Pons (tissue), 1 donor: Measurements from ENCODE around the gene ISM1.

Source experiments
- DNase-seq: peaks from one replicate; pipeline ENCODE4 v3.0.0-alpha.2; 2016; ENCODE audit warnings: low spot score

The ISM1 gene

GRCh38 chr20:13283869-13284829 is 63.1 kb downstream of the ISM1 start:
- no peak for DNase-seq

GRCh38 chr20:13284830-13285229 is 63.8 kb downstream of the ISM1 start:
- DNase-seq = no peak

GRCh38 chr20:13285408-13285807 is 64.3 kb downstream of the ISM1 start:
- no peak for DNase-seq

- DNase-seq = no peak
These were observed 65.0 kb downstream of the ISM1 start for GRCh38 chr20:13286052-13286451.

GRCh38 chr20:13286607-13287006 is 65.5 kb downstream of the ISM1 start:
- no peak for DNase-seq

- DNase-seq = no peak
These were observed 67.3 kb downstream of the ISM1 start for GRCh38 chr20:13288357-13288756.

GRCh38 chr20:13289031-13289430 is 68.0 kb downstream of the ISM1 start:
- DNase-seq = no peak

GRCh38 chr20:13290724-13291123 is 69.7 kb downstream of the ISM1 start:
- DNase-seq = no peak

GRCh38 chr20:13291157-13291556 is 70.1 kb downstream of the ISM1 start:
- no peak for DNase-seq

- DNase-seq = no peak
These were observed 71.3 kb downstream of the ISM1 start for GRCh38 chr20:13292201-13292885.

GRCh38 chr20:13294522-13294921 is 73.4 kb downstream of the ISM1 start:
- DNase-seq = no peak

GRCh38 chr20:13295637-13296036 is 74.6 kb downstream of the ISM1 start:
- DNase-seq = no peak

GRCh38 chr20:13296070-13296469 is 75.0 kb downstream of the ISM1 start:
- no peak for DNase-seq

- DNase-seq = no peak
These were observed 76.2 kb downstream of the ISM1 start for GRCh38 chr20:13297147-13297899.

GRCh38 chr20:13298692-13299373 is 77.8 kb downstream of the ISM1 start:
- DNase-seq = no peak

GRCh38 chr20:13299401-13299800 is 78.3 kb downstream of the ISM1 start:
- no peak for DNase-seq

GRCh38 chr20:13301596-13301995 is 80.5 kb downstream of the ISM1 start:
- DNase-seq = no peak

- DNase-seq = peak; percentile 39
These were observed 81.8 kb downstream of the ISM1 start for GRCh38 chr20:13302647-13303450.

GRCh38 chr20:13305284-13305683 is 84.2 kb downstream of the ISM1 start:
- DNase-seq = no peak

- no peak for DNase-seq
These were observed 86.6 kb downstream of the ISM1 start for GRCh38 chr20:13307562-13308163.

GRCh38 chr20:13312300-13312699 is 91.2 kb downstream of the ISM1 start:
- no peak for DNase-seq
